Stimulated activated naive B cell treated with anti-CD40 and anti-IgM and Interleukin-4, amounts not matched to agents 10 μg/mL and 1 μg/mL and 100 μg/mL, for 72 hours (primary cell): ENCODE measurements around the gene LPCAT1.
"Not testable (repeated sequence)": the region's sequence is repeated elsewhere in the genome, so short reads cannot be mapped to it uniquely, and the experiment has no call there.

ENCODE experiments used
- ATAC-seq, 2 donors: fragments of 150-1000 bp; cut with Tn5 transposase; replicated peaks; 2 replicates each; pipeline ENCODE4 v1.10.0; 2021; ENCODE audit warnings: moderate library complexity in 1 of 2
- DNase-seq: peaks from one replicate; pipeline ENCODE4 v3.0.0; 2021
- H3K27ac Mint-ChIP-seq: one replicate; pipeline ENCODE4 v1.8.0; 2022; ENCODE audit warnings: mild to moderate bottlenecking, mixed read lengths
- H3K27me3 Mint-ChIP-seq, 2 donors: one replicate each; pipeline ENCODE4 v1.8.0; 2022; ENCODE audit warnings: mixed read lengths in 2 of 2
- H3K36me3 Mint-ChIP-seq, 2 donors: one replicate each; pipeline ENCODE4 v1.8.0; 2022; ENCODE audit warnings: mixed read lengths in 2 of 2, mild to moderate bottlenecking in 1 of 2
- H3K4me1 Mint-ChIP-seq, 2 donors: one replicate each; pipeline ENCODE4 v1.8.0; 2022; ENCODE audit warnings: mixed read lengths in 2 of 2, mild to moderate bottlenecking in 1 of 2
- H3K4me3 Mint-ChIP-seq, 2 donors: one replicate each; pipeline ENCODE4 v1.8.0; 2022; ENCODE audit warnings: mild to moderate bottlenecking in 2 of 2, mixed read lengths in 2 of 2, moderate library complexity in 1 of 2
- H3K9me3 Mint-ChIP-seq, 2 donors: one replicate each; pipeline ENCODE4 v1.8.0; 2022; ENCODE audit warnings: mixed read lengths in 2 of 2, mild to moderate bottlenecking in 1 of 2

Gene LPCAT1

DNA sequence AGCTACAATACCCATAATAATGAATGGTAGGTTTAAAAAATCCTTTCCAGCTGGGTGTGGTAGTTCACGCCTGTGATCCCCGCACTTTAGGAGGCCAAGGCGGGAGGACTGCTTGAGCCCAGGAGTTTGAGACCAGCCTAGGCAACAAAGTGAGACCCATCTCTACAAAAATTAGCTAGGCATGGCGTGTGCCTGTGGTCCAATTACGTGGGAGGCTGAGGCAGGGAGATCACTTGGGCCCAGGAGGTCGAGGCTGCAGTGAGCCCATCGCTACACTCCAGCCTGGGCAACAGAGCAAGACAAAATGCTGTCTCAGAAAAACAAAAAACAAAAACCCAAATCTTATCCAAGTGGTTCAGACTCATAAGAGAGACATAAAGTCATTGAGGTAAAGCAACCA, 44.7 kb downstream of the LPCAT1 start:
- Mint-ChIP-seq H3K27ac (peak overlapping the region; percentile 62), H3K36me3 (peaks cover 64 to 72% of the 10 kb centered on the region in 2 donors)
- ATAC-seq: no peak

DNA sequence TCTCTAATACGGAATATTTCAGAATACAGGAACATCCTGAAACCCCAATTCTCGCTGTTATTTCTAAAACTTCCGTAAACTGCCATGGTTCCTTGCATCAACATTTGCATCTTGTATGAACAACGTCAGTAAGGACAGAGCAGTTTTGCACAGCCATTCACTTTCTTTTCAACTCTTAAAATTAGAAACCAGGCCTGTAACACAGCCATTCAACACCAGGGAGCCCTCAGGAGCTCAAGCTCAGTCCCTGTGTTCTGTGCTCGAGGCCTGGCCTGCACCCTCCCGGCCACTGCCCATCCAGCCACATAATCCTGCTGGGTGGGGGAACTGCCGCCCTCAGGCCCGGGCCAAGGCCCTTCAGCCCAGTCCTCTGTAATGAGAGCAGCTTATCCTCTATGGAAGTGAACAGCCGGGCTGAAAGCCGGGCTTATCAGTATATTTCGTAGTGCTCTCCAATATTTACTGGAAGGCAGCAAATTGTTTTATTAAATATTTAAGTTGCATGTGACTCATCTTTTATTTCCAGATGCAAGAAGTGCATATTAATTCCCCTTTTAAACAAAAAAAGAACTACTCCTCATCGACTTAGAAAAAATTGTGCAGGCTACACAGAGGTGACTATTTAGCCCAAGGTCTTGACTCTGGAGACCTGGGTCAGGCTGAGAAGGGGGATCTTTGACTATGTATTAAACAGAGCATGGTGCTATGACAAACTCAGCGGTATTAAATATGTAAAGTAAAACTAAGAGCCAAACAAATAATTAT, 45.3 kb downstream of the LPCAT1 start:
- Mint-ChIP-seq H3K27ac (peak overlapping the region; percentile 25), H3K27me3 (no peaks in the 10 kb centered on the region), H3K4me3 (no peak overlapping the region), H3K9me3 (no peaks in the 10 kb centered on the region), H3K36me3 (peaks cover 66 to 74% of the 10 kb centered on the region in 2 donors), H3K4me1 (peaks cover 32 to 44% of the 10 kb centered on the region in 2 donors)
- no peak for ATAC-seq
- no peak for DNase-seq

More for the DNA sequence above, 44.7 kb downstream of the LPCAT1 start:
- Mint-ChIP-seq H3K9me3 (no peaks in the 10 kb centered on the region), H3K27me3 (no peaks in the 10 kb centered on the region), H3K4me3 (no peak overlapping the region), H3K4me1 (peaks cover 34 to 45% of the 10 kb centered on the region in 2 donors)
- no peak for DNase-seq

DNA sequence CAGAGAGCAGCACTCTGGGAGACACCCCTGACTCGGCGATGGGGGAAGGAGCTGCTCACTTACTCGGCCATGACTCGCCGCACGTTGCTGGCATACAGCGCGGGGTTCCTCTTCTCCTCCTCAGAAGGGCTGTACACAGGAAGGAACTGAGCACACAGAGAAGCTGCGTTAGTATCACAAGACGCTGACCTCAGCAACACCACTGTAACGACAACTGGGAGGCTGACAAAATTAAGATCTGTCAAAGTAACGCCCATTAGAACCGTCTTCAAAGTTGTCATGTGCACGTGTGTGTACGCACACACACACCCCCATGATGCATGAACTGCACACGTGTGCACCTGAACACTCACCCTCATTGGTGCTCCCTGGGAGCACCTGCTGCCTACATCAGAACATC, 46.4 kb downstream of the LPCAT1 start:
- no peak overlapping the region for H3K27ac Mint-ChIP-seq
- no peak for ATAC-seq
- peaks cover 27 to 35% of the 10 kb centered on the region in 2 donors for H3K4me1 Mint-ChIP-seq
- no peaks in the 10 kb centered on the region for H3K9me3 Mint-ChIP-seq
- no peaks in the 10 kb centered on the region for H3K27me3 Mint-ChIP-seq
- peaks cover 64 to 75% of the 10 kb centered on the region in 2 donors for H3K36me3 Mint-ChIP-seq
- no peak overlapping the region for H3K4me3 Mint-ChIP-seq
- DNase-seq: no peak

DNA sequence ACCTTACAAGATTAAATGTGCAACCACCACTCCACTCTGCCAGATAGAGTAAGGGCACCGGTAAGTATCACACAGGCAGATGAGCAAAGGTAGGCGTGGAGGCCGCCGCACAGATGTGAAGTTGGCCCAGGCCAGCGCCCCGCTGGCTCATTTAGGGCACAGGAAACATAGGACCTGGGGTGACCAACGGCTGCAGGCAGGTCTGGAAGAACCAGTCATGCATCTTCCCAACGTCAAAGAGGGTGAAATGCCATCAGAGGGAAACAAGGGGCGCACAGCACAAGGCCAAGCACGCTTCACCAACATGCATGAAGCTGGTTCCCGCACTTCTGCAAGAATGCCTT, 46.8 kb downstream of the LPCAT1 start:
- Mint-ChIP-seq H3K4me1 (peaks cover 25 to 33% of the 10 kb centered on the region in 2 donors), H3K36me3 (peaks cover 65 to 76% of the 10 kb centered on the region in 2 donors), H3K27me3 (no peaks in the 10 kb centered on the region), H3K27ac (no peak overlapping the region), H3K4me3 (no peak overlapping the region), H3K9me3 (no peaks in the 10 kb centered on the region)
- ATAC-seq (no peak), DNase-seq (no peak)

GRCh38 chr5:1476181-1476966, 47.4 kb downstream of the LPCAT1 start:
- H3K4me1 Mint-ChIP-seq: peaks cover 26 to 33% of the 10 kb centered on the region in 2 donors
- no peaks in the 10 kb centered on the region for H3K9me3 Mint-ChIP-seq
- H3K36me3 Mint-ChIP-seq: peaks cover 65 to 76% of the 10 kb centered on the region in 2 donors
- DNase-seq: no peak
- no peaks in the 10 kb centered on the region for H3K27me3 Mint-ChIP-seq
- ATAC-seq: no peak
- peak overlapping the region; percentile 37 for H3K27ac Mint-ChIP-seq
- H3K4me3 Mint-ChIP-seq: no peak overlapping the region

DNA sequence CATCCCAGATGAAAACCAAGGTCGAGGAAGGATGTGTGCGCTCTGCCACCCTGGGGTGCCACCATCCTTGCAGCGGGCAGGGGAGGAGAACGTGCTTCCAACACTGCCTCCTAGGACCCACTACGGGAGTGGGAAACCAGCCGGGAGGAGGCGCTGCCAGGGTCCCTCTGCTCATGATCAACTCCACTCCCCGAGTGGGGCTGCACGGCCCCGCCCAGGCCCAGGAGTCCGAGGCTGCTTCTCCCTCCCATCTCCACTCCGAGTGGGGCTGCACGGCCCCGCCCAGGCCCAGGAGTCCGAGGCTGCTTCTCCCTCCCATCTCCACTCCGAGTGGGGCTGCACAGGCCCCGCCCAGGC, 48.2 kb downstream of the LPCAT1 start:
- not testable (repeated sequence) for H3K27me3 Mint-ChIP-seq, H3K4me3 Mint-ChIP-seq, ATAC-seq, H3K9me3 Mint-ChIP-seq, DNase-seq
- H3K4me1 Mint-ChIP-seq: peaks cover 25 to 33% of the 10 kb centered on the region in 2 donors
- peak overlapping the region; percentile 20 for H3K27ac Mint-ChIP-seq
- peaks cover 66 to 75% of the 10 kb centered on the region in 2 donors for H3K36me3 Mint-ChIP-seq

DNA sequence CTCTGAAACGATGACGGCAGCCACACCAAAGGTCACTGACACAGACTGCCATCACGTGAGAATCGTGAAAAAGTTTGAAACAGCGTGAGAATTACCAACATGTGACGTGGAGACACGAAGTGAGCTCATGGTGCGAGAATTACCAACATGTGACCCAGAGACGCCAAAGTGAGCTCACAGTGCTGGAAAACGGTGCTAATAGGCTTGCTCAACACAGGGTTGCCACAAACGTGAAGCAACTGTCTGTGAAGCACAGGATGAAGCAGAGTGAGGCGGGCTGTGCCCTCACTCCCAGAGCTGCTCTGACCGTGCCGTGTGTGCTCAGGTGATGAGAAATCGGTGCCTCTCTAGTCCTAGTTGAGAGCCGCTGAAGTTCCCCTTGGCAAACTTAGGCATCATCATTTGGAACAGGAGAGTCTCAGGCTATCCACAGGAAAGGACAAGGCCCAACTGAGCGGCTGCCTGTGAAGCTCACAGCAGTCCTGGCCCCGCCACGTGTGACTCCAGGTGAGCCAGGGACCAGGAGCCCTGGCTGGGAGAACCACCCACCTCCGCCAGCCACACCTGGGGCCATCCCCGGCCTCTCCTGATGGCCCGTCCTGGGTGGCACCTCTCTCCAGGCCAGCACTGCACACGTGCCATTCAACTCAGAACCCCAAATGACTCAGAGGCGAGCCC, 48.8 kb downstream of the LPCAT1 start:
- DNase-seq: no peak
- Mint-ChIP-seq H3K4me1 (peaks cover 24 to 32% of the 10 kb centered on the region in 2 donors), H3K36me3 (peaks cover 64 to 74% of the 10 kb centered on the region in 2 donors), H3K27me3 (no peaks in the 10 kb centered on the region), H3K4me3 (no peak overlapping the region), H3K9me3 (no peaks in the 10 kb centered on the region), H3K27ac (peak overlapping the region; percentile 20)
- no peak for ATAC-seq

- Mint-ChIP-seq H3K4me1 (peaks cover 21 to 32% of the 10 kb centered on the region in 2 donors), H3K27ac (peak overlapping the region; percentile 17), H3K36me3 (peaks cover 61 to 77% of the 10 kb centered on the region in 2 donors), H3K4me3 (no peak overlapping the region), H3K27me3 (no peaks in the 10 kb centered on the region), H3K9me3 (no peaks in the 10 kb centered on the region)
- DNase-seq (no peak), ATAC-seq (no peak)
Observed at GRCh38 chr5:1474183-1474839, 49.4 kb downstream of the LPCAT1 start.

DNA sequence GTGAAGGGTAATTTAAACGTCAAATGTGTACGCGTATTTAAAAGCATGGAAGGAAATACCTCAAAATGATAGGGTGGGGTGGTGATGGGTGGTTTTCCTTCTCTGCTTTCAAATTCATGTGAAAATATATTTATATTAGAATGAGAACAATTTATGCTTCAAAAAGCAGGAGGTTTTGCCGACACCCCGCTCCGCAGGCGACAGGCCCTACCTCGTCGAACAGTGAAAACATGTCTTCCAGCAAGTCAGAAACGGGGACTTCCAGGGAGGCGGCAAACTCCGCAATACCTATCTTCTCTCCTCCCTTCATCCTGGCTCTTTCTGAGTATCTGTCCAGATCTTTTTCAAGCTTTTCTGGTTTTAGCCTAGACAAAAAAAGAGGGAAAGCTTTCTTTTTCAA, 50.0 kb downstream of the LPCAT1 start:
- H3K36me3 Mint-ChIP-seq: peaks cover 60 to 73% of the 10 kb centered on the region in 2 donors
- ATAC-seq: no peak
- H3K27ac Mint-ChIP-seq: no peak overlapping the region

GRCh38 chr5:1472964-1473628, 50.7 kb downstream of the LPCAT1 start:
- no peak for ATAC-seq
- no peaks in the 10 kb centered on the region for H3K27me3 Mint-ChIP-seq
- peaks cover 63 to 75% of the 10 kb centered on the region in 2 donors for H3K36me3 Mint-ChIP-seq
- H3K4me1 Mint-ChIP-seq: peaks cover 24 to 36% of the 10 kb centered on the region in 2 donors
- no peak for DNase-seq
- no peaks in the 10 kb centered on the region for H3K9me3 Mint-ChIP-seq
- peak overlapping the region; percentile 79 for H3K27ac Mint-ChIP-seq
- peak overlapping the region in 1 of 2 donors; percentile 45 for H3K4me3 Mint-ChIP-seq

More for the DNA sequence above, 50.0 kb downstream of the LPCAT1 start:
- H3K4me3 Mint-ChIP-seq: no peak overlapping the region
- H3K27me3 Mint-ChIP-seq: no peaks in the 10 kb centered on the region
- no peak for DNase-seq
- peaks cover 19 to 30% of the 10 kb centered on the region in 2 donors for H3K4me1 Mint-ChIP-seq
- H3K9me3 Mint-ChIP-seq: no peaks in the 10 kb centered on the region

DNA sequence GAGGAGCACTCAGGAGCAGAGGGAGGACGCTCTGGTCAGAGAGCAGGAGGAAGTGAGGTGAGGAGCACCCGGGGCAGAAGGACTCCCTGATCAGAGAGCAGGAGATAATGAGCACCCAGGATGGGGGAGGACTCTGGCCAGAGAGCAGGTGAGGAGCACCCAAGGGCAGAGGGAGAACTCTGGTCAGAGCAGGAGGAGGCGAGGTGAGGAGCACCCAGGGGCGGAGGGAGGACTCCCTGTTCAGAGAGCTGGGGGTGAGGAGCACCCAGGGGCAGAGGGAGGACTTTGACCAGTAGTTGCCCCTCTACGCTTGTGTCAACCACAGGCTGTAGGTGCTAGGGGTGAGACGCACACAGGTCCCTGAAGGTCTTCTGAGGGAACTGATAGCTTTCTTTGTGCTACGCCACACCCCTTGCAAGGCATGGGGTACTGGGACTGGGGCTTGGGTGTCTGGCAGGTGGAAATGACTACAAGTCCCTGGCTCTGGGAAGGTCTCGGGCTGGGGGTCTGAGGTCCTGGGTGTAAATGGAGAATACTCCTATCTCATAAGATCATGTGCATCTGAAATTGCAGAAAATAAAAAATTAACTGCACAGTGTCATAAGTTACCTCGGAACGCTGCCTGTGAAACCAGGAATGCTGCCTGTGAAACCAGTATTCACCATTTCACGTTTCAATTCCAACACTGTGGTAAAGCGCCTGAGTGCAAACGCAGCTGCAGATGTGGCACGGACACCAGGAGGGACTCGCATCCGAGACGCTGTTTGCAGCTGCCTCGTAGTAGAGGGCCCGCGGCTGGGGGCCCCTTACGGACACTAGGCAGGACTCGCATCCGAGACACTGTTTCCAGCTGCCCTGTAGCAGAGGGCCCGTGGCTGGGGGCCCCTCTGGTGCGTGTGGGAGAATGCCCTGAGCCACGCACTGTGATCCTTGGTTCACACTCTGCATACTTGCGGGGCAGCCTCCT, 51.5 kb downstream of the LPCAT1 start:
- H3K27ac Mint-ChIP-seq: peak overlapping the region; percentile 82
- H3K36me3 Mint-ChIP-seq: peaks cover 67 to 78% of the 10 kb centered on the region in 2 donors
- H3K9me3 Mint-ChIP-seq: no peaks in the 10 kb centered on the region
- peaks cover 24 to 44% of the 10 kb centered on the region in 2 donors for H3K4me1 Mint-ChIP-seq
- no peak for DNase-seq
- H3K4me3 Mint-ChIP-seq: peak overlapping the region in 1 of 2 donors; percentile 21
- H3K27me3 Mint-ChIP-seq: no peaks in the 10 kb centered on the region
- ATAC-seq: no peak

GRCh38 chr5:1471240-1471853, 52.4 kb downstream of the LPCAT1 start:
- DNase-seq (no peak), ATAC-seq (no peak)
- H3K9me3 Mint-ChIP-seq: no peaks in the 10 kb centered on the region
- H3K4me1 Mint-ChIP-seq: peaks cover 24 to 44% of the 10 kb centered on the region in 2 donors
- peak overlapping the region; percentile 82 for H3K27ac Mint-ChIP-seq
- peaks cover 68 to 77% of the 10 kb centered on the region in 2 donors for H3K36me3 Mint-ChIP-seq
- no peaks in the 10 kb centered on the region for H3K27me3 Mint-ChIP-seq
- no peak overlapping the region for H3K4me3 Mint-ChIP-seq
